ENCODE measurements around the gene SHE. TPM values are rescaled to one million over a fixed set of nuclear protein-coding genes. Genes with fewer than 3 reads are reported as not detected.
A peak's percentile ranks its signal among the peaks of the same experiment; 100 is the strongest.

The SHE gene
- total RNA-seq, 3 donors from 2014 or later: 6.3 to 21.3 (median 21.3) TPM

DNA sequence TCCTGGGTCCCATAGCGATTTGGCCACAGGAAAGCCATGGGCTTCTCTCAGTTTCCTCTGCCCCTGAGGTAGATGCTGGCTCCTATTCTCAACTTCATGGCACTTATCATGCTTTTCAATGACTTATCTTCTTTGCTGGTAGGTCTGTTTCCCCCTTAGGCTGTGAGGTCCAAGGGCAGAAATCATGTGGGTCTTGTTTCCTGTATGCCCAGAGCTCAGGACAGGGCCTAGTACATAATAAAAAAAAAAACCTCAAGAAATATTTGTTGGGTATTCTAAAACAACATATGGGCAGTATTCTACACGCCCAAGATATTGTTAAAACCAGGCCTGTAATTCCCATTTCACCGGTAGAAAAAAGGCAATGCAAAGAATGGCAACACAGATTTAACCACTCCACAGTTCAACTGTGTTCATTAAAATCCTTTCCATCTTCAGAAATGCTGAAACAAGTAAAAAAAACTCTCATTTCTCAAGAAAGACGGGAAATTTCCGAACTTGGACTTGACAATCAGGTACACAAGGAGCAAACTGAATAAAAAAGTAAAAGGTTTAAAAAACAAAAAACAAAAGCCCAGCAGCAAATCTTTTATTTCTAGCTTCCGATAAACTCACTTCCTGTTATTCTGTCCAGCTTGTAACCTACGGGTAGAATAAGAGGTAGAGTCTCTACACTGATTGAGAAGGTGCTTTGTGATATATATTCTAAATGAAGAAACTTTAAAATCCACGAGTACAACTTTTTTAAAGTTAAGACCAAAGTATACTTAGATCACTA, 6.5 kb downstream of the SHE start:
- no peaks in the 10 kb centered on the region for H3K4me1 ChIP-seq
- peaks cover 0 to 9% of the 10 kb centered on the region in 2 donors for H3K27me3 ChIP-seq

DNA sequence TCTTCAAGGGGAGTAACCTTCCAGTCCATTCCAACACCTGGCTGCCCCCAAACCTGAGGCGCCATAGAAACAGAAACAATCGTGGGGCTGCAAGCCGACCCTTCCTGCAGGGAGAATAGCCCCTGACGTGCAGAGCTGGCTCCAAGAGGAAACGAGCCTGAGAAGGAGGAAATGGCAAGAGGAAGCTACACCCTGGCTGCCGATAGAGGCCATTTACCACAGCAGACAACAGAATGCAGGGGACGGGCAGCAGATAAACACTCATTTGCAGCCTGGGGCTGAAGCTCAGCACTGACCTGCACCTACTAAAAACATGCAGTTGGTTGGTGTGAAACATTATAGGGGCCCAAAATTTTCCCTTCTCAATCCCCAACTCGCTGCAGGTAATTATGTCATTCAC, 8.9 kb downstream of the SHE start:
- intact Hi-C loops (cut with DNase I; ENCODE audit: low total_unique reads): no loop called here
- DNase-seq (ENCODE audit: low spot score in 2 of 2): no peak
- no peaks in the 10 kb centered on the region for H3K27me3 ChIP-seq
- no peaks in the 10 kb centered on the region for H3K36me3 ChIP-seq
- H3K4me3 ChIP-seq: no peak overlapping the region
- H3K4me1 ChIP-seq: no peaks in the 10 kb centered on the region
- TF ChIP-seq, protein P1, sequence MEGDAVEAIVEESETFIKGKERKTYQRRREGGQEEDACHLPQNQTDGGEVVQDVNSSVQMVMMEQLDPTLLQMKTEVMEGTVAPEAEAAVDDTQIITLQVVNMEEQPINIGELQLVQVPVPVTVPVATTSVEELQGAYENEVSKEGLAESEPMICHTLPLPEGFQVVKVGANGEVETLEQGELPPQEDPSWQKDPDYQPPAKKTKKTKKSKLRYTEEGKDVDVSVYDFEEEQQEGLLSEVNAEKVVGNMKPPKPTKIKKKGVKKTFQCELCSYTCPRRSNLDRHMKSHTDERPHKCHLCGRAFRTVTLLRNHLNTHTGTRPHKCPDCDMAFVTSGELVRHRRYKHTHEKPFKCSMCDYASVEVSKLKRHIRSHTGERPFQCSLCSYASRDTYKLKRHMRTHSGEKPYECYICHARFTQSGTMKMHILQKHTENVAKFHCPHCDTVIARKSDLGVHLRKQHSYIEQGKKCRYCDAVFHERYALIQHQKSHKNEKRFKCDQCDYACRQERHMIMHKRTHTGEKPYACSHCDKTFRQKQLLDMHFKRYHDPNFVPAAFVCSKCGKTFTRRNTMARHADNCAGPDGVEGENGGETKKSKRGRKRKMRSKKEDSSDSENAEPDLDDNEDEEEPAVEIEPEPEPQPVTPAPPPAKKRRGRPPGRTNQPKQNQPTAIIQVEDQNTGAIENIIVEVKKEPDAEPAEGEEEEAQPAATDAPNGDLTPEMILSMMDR (IDR thresholded peaks at IDR 0.05): no peak
- TF ChIP-seq POLR2AphosphoS5 (IDR thresholded peaks at IDR 0.05) (peak in 1 of 3 donors; percentile 38), POLR2A (IDR thresholded peaks at IDR 0.05) (no peak)
- H3K27ac ChIP-seq: peak overlapping the region in 1 of 2 donors; percentile 59
- no peaks in the 10 kb centered on the region for H3K9me3 ChIP-seq

More for the DNA sequence above, 6.5 kb downstream of the SHE start:
- Histone ChIP-seq H3K4me3 (no peak overlapping the region), H3K36me3 (no peaks in the 10 kb centered on the region), H3K27ac (no peak overlapping the region), H3K9me3 (no peaks in the 10 kb centered on the region)
- no peak for TF ChIP-seq POLR2A (IDR thresholded peaks at IDR 0.05)
- TF ChIP-seq POLR2AphosphoS5 (IDR thresholded peaks at IDR 0.05): no peak
- TF ChIP-seq, protein P1 (IDR thresholded peaks at IDR 0.05): no peak
- no peak for DNase-seq (ENCODE audit: low spot score in 2 of 2)
- intact Hi-C loops (cut with DNase I; ENCODE audit: low total_unique reads): no loop called here

DNA sequence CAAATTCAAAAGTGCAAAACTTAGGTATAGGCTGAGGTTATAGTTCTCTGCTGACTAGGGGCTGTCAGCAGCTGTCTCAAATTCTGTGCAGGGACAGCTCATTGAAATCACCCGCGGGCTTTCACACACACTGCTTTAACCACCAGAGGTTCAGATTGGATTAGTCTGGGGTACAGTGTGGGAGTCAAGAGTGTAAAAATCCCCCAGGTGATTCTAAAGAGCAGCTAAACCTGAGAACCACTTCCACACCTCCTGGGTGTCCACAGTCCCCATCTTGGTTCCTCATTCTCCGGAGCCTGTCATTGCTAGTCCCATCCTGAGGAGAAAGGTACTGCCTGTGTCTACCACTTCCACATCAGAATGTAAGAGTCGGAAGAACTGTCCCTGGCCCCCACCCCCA, 10.1 kb downstream of the SHE start:
- intact Hi-C loops (cut with DNase I; ENCODE audit: low total_unique reads): no loop called here
- Histone ChIP-seq H3K27ac (peak overlapping the region in 1 of 2 donors; percentile 22), H3K4me1 (no peaks in the 10 kb centered on the region), H3K4me3 (no peak overlapping the region), H3K9me3 (no peaks in the 10 kb centered on the region), H3K36me3 (no peaks in the 10 kb centered on the region), H3K27me3 (no peaks in the 10 kb centered on the region)
- DNase-seq (ENCODE audit: low spot score in 2 of 2): no peak
- TF ChIP-seq POLR2A (IDR thresholded peaks at IDR 0.05) (no peak), POLR2AphosphoS5 (IDR thresholded peaks at IDR 0.05) (no peak)
- TF ChIP-seq, protein P1 (IDR thresholded peaks at IDR 0.05): no peak

DNA sequence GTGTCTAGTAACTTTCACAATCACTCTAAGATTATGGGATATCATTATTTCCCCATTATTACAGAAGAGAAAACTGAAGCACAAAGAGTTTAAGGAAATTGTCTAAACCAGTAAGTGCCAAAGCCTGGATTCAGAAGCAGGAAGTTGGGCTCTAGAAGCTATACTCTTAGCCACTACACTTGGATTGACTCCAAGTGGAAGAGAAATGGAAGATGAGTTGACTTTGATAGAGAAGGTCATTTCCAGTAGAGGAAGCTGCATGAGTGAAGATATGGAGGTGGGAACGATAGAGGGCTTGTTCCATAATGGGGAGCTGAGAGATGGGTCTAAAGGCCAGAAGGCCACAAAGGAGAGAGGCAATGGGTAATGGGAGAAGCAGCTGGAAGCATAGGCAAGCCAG, 11.9 kb downstream of the SHE start:
- H3K9me3 ChIP-seq: no peaks in the 10 kb centered on the region
- H3K27me3 ChIP-seq: no peaks in the 10 kb centered on the region
- H3K27ac ChIP-seq: no peak overlapping the region
- no peak for DNase-seq (ENCODE audit: low spot score in 2 of 2)
- no peak overlapping the region for H3K4me3 ChIP-seq
- no peaks in the 10 kb centered on the region for H3K36me3 ChIP-seq
- intact Hi-C loops (cut with DNase I; ENCODE audit: low total_unique reads): no loop called here
- TF ChIP-seq POLR2A (IDR thresholded peaks at IDR 0.05) (no peak), POLR2AphosphoS5 (IDR thresholded peaks at IDR 0.05) (no peak)
- TF ChIP-seq, protein P1 (IDR thresholded peaks at IDR 0.05): no peak
- H3K4me1 ChIP-seq: no peaks in the 10 kb centered on the region

DNA sequence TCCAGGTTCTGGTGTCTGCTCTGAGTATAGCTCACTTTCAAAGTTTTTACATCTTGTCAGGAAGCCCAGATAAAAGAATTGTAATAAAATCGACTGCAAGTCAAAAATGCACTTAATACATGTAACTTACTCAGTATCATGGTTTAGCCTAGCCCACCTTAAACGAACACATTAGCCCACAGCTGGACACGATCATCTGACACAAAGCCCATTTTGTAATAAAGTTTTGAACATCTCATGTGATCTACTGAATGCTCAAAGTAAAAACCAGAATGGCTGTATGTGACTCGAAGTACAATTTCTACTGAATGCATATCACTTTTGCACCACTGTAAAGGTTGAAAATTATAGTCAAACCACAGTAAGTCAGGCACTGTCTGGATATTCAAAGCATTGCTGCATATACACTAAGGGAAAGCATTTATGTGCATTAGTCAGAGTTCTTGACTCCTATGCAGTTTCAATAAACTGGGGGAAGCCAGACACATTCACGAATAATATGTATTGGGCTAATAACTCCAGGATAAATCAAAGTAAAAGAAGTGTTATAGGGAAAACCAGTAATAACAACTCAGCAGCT, 12.4 kb downstream of the SHE start:
- intact Hi-C loops (cut with DNase I; ENCODE audit: low total_unique reads): loop anchor here (5.0 kb wide), 1 partner anchor 193 kb away; no protein-coding TSS in a partner anchor
- Histone ChIP-seq H3K4me1 (no peaks in the 10 kb centered on the region), H3K36me3 (no peaks in the 10 kb centered on the region), H3K9me3 (no peaks in the 10 kb centered on the region), H3K27ac (no peak overlapping the region), H3K27me3 (no peaks in the 10 kb centered on the region), H3K4me3 (no peak overlapping the region)
- TF ChIP-seq, protein P1 (IDR thresholded peaks at IDR 0.05): no peak
- TF ChIP-seq POLR2AphosphoS5 (IDR thresholded peaks at IDR 0.05): no peak
- no peak for TF ChIP-seq POLR2A (IDR thresholded peaks at IDR 0.05)
- no peak for DNase-seq (ENCODE audit: low spot score in 2 of 2)
